ENCODE data around the gene LYPD5. TPM values are rescaled to one million over a fixed set of nuclear protein-coding genes. Genes with fewer than 3 reads are reported as not detected.

LYPD5 gene
- polyA plus RNA-seq, 3 donors, result 0.19 to 0.39 (median 0.24) TPM

DNA sequence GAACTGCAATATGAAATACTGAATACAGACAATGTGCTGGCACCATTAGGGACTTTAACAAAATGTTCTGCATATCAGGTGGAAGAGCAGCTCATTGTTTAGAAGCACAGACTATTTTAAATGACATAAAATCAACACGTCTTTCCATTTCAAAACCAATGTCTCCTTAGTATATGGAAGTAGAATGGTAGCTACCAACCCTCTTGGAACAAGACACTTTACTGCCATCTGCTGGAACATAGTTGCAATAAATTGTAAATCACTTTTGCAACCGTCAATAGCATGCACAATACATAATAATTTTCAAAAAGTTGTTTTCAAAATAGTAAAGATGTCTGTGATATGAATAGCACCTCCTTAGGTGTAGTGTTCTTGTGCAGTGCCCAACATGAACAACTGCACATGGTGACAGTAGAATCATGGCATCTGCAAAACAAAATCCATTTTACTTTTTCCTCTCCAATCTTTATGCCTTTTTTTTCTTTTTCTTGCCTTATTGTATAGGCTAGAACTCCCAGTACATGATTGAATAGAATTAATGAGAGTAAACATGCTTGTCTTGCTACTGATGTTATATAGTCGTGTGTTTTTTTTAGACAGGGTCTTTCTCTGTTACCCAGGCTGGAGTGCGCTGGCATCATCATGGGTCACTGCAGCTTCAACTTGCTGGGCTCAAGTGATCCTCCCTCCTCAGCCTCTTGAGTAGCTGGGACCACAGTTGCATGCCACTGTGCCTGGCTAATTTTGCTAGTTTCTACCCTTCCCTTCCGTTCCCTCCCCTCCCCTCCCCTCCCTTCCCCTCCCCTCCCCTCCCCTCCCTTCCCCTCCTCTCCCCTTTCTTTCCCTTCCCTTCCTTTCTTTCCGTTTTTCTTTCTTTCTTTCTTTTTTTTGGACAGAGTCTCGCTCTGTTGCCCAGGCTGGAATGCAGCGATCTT lies 7.8 kb upstream of the LYPD5 start:
- Mint-ChIP-seq H3K9me3 (peaks cover 0 to 7% (median 2%) of the 10 kb centered on the region in 7 donors), H3K4me1 (no peaks in the 10 kb centered on the region), H3K27me3 (ENCODE audit: low read depth in 3 of 3) (peaks cover 18 to 21% (median 20%) of the 10 kb centered on the region in 3 donors), H3K27ac (no peak overlapping the region), H3K4me3 (no peak overlapping the region), H3K36me3 (no peaks in the 10 kb centered on the region)
- Histone ChIP-seq H3K36me3 (replicated peaks in 1 of 2; ENCODE audit: control insufficient read depth in 1 of 2, insufficient read depth in 2 of 2, low read length in 2 of 2) (no peaks in the 10 kb centered on the region), H3K4me1 (ENCODE audit: control insufficient read depth in 1 of 2, insufficient read depth in 2 of 2, low read length in 2 of 2) (no peaks in the 10 kb centered on the region), H3K27me3 (ENCODE audit: control insufficient read depth in 2 of 2, insufficient read depth in 2 of 2, low read length in 2 of 2) (no peaks in the 10 kb centered on the region), H3K4me3 (replicated peaks in 1 of 3; ENCODE audit: low read depth in 2 of 3, low read length in 3 of 3) (no peak overlapping the region), H3K79me2 (ENCODE audit: insufficient read depth, low read length) (no peaks in the 10 kb centered on the region), H2AFZ (ENCODE audit: insufficient read depth, low read depth, low read length, poor library complexity, severe bottlenecking) (no peak overlapping the region), H4K20me1 (ENCODE audit: insufficient read depth, low read length) (no peaks in the 10 kb centered on the region), H3K27ac (ENCODE audit: low read depth in 1 of 2, low read length in 2 of 2) (no peak overlapping the region), H3K9ac (ENCODE audit: insufficient read depth, low read length, poor library complexity, severe bottlenecking) (no peak overlapping the region), H3K9me3 (replicated peaks in 1 of 2; ENCODE audit: control insufficient read depth in 1 of 2, insufficient read depth in 1 of 2, low read length in 2 of 2) (no peaks in the 10 kb centered on the region), H3K4me2 (replicated peaks; ENCODE audit: extremely low read depth, low read length, poor library complexity, severe bottlenecking) (no peak overlapping the region)
- WGBS (ENCODE audit: insufficient coverage), result 94% methylated on average over 3 of the region's 8 CpGs
- TF ChIP-seq, protein P1, sequence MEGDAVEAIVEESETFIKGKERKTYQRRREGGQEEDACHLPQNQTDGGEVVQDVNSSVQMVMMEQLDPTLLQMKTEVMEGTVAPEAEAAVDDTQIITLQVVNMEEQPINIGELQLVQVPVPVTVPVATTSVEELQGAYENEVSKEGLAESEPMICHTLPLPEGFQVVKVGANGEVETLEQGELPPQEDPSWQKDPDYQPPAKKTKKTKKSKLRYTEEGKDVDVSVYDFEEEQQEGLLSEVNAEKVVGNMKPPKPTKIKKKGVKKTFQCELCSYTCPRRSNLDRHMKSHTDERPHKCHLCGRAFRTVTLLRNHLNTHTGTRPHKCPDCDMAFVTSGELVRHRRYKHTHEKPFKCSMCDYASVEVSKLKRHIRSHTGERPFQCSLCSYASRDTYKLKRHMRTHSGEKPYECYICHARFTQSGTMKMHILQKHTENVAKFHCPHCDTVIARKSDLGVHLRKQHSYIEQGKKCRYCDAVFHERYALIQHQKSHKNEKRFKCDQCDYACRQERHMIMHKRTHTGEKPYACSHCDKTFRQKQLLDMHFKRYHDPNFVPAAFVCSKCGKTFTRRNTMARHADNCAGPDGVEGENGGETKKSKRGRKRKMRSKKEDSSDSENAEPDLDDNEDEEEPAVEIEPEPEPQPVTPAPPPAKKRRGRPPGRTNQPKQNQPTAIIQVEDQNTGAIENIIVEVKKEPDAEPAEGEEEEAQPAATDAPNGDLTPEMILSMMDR (IDR thresholded peaks at IDR 0.05), result peak; percentile 77
- intact Hi-C loops (cut with micrococcal nuclease), result loop anchor here in 1 of 2 donors (10.0 kb wide), 1 partner anchor 355 kb away; no protein-coding TSS in a partner anchor
- DNase-seq, result peak; percentile 45 to 68 (median 63)

DNA sequence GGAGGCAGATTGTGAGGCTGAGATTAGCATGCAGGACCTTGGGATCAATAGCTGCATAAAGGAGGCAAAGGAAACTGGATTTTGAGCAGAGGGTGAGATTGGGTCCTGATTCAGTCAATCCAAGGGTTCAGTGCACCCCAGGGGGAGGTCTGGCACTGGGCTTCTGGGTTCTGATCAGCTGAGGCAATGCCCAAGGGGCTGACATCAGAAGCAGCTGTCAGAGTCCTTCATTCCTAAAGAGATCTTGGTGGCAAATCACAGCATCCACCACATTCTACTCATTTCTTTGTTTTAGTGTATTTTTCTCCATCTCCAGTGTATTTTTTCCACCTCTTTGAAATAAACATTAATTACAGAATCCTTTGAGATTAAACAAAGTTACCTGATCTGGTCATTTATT lies 5.4 kb upstream of the LYPD5 start:
- Histone ChIP-seq H3K36me3 (replicated peaks in 1 of 2; ENCODE audit: control insufficient read depth in 1 of 2, insufficient read depth in 2 of 2, low read length in 2 of 2) (no peaks in the 10 kb centered on the region), H3K27me3 (ENCODE audit: control insufficient read depth in 2 of 2, insufficient read depth in 2 of 2, low read length in 2 of 2) (no peaks in the 10 kb centered on the region), H3K4me2 (replicated peaks; ENCODE audit: extremely low read depth, low read length, poor library complexity, severe bottlenecking) (no peak overlapping the region), H4K20me1 (ENCODE audit: insufficient read depth, low read length) (no peaks in the 10 kb centered on the region), H3K4me3 (replicated peaks in 1 of 3; ENCODE audit: low read depth in 2 of 3, low read length in 3 of 3) (no peak overlapping the region), H3K79me2 (ENCODE audit: insufficient read depth, low read length) (no peaks in the 10 kb centered on the region), H3K4me1 (ENCODE audit: control insufficient read depth in 1 of 2, insufficient read depth in 2 of 2, low read length in 2 of 2) (no peaks in the 10 kb centered on the region), H2AFZ (ENCODE audit: insufficient read depth, low read depth, low read length, poor library complexity, severe bottlenecking) (no peak overlapping the region), H3K27ac (ENCODE audit: low read depth in 1 of 2, low read length in 2 of 2) (no peak overlapping the region), H3K9ac (ENCODE audit: insufficient read depth, low read length, poor library complexity, severe bottlenecking) (no peak overlapping the region), H3K9me3 (replicated peaks in 1 of 2; ENCODE audit: control insufficient read depth in 1 of 2, insufficient read depth in 1 of 2, low read length in 2 of 2) (no peaks in the 10 kb centered on the region)
- H3K4me3 Mint-ChIP-seq, result no peak overlapping the region
- peaks cover 2% of the 10 kb centered on the region for H3K4me1 Mint-ChIP-seq
- no peak for DNase-seq
- intact Hi-C loops (cut with micrococcal nuclease), result loop anchor here in 1 of 2 donors (10.0 kb wide), 1 partner anchor 353 kb away; no protein-coding TSS in a partner anchor
- peaks cover 0 to 9% (median 2%) of the 10 kb centered on the region in 7 donors for H3K9me3 Mint-ChIP-seq
- TF ChIP-seq, protein P1 (IDR thresholded peaks at IDR 0.05), result no peak
- H3K27me3 Mint-ChIP-seq (ENCODE audit: low read depth in 3 of 3), result peaks cover 12 to 20% (median 20%) of the 10 kb centered on the region in 3 donors
- no peak overlapping the region for H3K27ac Mint-ChIP-seq
- H3K36me3 Mint-ChIP-seq, result no peaks in the 10 kb centered on the region

Measured in CD14-positive monocyte (primary cell).